HG02588 (cell line): Measurements from ENCODE around the gene SORCS2.

Experiments
- ATAC-seq: cut with Tn5 transposase; IDR thresholded peaks from one replicate; pipeline ENCODE4 v1.9.1; 2021; ENCODE audit warnings: mild to moderate bottlenecking, moderate library complexity; ENCODE audit not compliant: unreplicated experiment

SORCS2 gene

DNA sequence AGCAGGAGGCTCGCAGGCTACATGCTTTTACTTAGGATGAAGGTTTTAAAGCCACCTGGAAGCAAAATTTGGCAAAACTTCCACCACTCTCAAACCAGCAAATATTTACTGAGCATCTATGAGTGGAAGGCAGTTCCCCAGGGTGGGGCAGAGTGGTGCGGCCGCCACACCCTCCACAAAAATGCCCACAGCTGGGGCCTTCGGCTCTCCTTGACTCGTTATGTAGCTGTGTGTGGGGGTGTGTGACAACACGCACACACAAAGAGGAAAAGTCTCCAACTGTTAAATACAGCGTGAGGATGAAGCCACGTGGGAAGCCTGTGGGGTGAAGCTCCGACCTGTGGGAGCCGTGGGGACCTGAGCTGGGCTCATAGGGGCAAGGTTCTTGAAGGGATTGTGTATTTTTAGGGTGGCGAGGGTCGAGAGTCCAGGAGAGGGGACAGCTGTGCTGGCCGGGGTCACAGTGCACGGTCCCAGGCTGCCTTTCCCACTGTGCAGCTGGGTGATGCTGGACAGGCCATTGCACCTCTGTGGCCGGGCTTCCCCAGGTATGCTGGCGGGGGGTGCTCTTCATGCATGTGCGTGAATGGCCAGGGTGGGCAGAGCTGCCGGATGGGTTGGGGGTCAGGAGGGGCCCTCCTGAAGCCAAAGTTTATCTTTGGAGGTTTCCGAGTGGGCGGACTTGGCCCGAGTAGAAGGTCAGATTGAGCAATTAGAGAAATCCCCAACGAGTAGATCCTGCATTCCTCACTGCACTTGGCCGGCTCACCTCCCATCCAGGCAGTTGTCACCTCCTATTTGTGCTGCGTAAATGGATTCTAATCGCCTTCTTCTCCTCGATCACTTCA is 25.4 kb downstream of the SORCS2 start:
- ATAC-seq = no peak

DNA sequence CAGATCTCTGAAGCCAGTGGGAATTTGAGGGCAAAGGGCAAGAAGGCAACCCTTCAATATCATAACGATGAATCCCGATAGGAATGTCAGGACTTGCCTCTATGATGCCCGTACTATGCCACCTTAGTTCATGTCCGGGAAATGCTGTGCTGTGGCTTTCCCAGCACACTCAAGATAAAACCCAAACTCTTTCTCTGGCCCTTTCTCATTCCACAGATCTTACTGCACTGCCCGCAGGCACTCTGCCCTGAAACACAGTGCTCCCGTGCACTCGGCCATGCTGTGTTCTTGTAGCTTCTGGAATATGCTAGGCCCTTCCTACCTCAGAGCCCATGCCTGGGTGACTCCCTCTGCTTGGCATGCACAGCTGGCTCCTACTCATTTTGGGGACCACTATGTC is 26.3 kb downstream of the SORCS2 start:
- ATAC-seq = no peak

DNA sequence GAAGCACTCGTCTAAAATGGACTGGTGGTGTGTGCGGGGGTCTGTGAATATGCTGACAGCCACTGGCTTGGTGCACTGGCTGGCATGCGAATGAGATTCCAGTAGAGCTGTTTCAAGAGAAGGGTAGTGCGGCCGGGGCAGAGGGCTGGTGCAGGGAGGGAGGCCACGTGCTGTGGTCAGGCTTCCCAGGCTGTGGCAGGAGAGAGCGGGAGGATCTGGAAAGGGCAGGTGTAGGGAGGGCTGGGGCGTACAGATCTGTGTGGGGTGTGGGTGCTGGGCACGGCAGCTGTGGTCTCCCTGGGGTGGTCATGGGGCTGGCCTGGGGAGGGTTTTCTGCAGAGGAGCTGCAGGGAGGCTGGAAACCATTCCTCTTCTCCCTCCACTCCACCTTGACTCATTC is 30.2 kb downstream of the SORCS2 start:
- ATAC-seq = no peak

DNA sequence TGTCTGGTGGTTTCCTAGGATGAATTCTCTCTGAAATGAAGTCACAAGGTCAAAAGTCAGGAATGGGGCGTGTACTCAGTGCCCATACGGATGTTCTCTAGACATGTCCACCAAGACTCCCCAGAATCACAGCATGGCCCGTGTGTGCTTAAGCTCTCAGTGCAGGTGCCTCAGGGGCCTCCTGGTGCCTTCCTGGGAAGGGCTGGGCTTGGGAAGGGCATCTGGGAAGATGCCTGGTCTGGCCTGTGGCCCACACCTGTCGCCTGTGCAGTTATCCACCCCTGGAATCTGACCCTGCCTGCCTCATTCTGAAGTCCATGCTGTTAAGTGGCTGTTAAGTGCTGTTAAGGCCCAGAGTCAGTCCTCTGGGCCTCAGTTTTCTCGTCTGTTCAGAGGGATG is 31.2 kb downstream of the SORCS2 start:
- ATAC-seq = no peak

DNA sequence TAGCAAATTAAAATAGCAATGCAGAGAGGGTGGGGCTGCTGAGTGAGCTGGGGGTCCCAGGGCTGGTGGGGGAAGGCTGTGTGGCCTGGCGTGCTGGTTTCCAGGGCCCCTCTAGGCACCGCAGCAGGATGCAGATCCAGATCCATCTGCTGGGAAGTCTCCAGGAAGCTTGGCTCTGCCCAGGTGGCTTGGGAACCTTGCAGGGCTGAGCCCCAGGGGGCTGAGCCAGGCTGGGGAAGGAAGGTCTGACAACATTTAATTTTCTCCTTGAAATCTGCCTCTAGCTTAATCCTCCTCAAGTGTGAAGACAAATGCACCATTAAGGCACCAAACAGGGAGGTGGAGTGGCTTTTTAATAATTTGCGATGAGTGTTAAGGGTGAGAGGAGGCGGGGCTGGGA is 31.7 kb downstream of the SORCS2 start:
- ATAC-seq = no peak

DNA sequence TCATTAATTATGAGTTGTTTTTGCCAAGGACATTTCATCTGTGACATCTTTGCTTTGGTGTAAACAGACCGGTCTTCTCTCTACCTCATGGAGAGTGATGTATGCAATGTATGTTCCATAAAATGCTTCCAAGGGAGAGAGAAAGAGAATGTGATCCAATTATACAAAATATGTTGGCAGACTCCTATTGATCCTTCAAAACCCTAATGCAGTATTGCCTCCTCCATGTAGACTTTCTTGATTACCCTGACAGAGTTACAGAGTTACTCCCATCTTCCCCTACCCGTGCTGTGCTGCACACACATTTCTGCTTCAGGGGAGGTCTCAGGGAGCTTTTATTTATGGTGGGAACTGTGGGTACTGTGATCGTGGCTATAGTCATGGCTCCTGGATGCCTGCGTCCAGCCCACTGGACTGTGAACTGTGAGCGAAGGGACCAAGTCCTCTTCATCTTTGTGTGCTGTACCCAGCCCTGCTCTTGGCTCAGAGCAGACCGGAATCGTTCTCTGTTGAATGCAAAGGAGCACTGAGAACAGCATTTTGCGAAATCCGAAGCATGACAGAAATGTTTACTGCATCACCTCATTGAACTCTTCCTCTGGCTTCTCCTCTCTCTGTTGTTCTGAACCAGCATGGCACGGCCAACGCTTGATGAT is 32.7 kb downstream of the SORCS2 start:
- ATAC-seq = no peak

DNA sequence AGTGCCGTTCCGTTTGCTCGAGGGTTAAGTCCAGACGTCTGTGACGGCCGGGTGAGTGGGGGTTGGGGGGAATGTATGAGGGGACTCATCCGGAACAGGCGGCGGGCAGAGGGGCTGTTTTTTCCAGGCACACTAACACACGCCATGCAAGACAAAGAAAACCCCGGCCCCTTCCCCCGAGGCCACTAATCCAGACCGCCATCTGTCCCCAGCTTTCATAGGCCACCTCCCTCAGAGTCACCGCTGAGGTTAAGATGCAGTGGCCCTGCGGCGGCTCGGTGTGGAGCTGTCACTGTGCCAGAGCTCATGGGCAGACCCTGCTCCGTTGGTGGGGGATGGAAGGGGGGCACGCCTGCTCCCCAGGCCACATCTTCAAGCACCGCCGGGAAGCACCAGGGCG is 34.1 kb downstream of the SORCS2 start:
- no peak for ATAC-seq

DNA sequence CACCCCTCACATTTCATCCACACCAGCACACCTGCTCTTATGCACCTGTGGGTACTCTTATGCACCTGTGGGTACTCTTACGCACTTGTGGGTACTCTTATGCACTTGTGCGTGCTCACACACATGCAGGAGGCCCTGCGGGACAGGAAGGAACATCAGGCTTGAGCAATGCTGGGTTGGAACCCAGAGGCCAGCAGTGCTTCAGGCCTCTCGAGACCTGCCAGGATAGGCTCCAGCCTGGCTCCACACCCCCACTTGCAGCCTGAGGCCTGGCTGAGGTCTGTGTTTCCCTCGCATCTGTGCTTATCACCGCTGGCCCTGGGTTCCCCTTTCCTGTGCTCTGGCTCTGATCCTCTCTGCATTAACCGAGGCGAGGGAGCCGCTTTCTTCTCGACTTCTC is 34.7 kb downstream of the SORCS2 start:
- ATAC-seq = no peak

DNA sequence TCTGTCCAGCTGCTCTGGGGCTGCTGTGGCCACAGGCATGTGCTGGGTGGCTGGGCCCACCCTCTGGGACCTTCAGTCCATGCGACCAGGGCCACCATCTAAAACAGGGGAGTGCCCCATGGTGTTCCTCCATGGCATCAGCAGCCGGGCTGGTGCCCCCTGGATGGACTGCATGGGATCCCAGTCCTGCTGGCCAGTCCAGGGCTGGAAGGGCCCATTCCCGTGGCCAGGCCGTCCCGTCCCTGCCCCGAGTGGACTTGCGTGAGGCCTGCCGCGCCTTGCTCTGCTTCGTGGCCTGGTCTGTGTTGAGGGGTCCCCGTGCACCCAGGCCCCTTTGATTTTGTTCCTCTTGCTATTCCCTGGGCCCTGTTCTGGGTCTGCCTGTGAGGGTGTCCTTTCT is 36.4 kb downstream of the SORCS2 start:
- no peak for ATAC-seq

DNA sequence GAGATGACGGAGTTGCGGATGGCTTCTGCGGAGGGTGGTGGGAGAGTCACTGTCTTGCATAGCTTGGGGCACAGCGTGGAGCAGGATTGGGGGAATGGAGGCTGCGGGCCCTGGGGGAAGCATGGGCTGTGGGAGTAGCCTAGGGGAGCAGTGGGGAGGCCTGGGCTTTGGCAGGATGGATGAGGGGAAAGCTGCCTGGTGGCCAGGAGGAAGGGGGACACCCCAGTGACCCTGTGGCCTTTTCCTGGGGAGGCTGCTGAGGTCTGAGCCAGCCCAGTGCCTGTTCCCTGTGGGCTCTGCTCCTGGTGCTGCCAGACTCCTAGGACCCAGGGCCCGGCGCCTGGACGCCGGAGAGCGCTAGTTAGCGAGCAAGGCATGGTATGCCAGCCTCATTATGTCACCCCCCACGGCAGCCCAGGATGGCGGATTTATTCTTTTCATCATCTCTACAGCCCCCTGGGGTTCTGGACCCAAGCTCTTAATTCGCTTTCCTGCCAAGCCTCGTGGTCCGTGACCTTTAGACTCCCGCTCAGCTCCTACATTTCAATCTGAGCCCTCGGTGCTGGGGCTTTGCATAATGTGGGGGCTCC is 39.8 kb downstream of the SORCS2 start:
- no peak for ATAC-seq

DNA sequence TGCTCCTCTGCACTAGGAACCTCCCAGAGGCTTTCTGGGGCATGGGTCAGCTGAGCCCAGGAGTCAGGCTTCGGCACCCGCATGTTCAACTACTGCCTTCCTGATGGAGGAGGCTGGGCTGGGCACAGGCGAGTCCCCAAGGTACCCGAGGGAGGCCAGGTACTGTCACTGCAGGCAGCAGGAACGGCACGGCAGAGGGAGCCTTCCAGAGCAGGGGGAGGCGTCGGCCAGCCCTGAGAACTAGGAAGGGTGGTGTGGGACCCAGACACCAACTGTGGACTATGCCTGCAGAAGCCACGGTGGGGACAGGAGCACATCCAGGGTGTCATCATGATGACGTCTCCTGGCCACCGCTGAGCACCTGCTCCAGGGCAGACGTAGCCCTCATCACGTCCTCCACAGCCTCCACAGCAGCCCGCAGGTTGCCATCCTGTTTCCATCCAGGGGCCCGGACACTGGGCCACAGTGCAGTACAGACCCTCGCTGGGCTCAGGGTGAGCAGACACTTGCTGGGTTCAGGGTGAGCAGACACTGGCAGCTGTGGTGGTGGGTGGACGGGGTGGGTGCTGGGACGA is 40.8 kb downstream of the SORCS2 start:
- no peak for ATAC-seq

DNA sequence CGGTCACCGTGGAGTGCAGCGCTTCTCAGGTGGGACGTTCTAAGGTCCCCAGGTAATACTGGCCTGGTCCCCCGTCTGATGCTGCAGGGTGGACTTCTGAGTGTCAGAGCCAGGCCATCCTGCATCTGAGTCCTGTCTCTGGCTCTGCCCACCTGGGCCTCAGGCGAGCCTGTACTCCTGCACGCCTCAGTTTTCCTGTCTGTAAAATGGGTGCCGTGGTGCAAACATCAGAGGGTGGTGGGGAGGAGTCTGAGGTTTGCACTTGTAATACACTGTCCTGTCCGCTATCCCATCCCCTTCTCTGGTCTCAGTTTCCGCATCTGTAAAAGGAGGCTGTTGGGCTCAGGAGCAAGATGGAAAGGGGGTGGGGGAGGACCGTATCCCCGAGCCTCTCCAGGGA is 41.3 kb downstream of the SORCS2 start:
- ATAC-seq = no peak

DNA sequence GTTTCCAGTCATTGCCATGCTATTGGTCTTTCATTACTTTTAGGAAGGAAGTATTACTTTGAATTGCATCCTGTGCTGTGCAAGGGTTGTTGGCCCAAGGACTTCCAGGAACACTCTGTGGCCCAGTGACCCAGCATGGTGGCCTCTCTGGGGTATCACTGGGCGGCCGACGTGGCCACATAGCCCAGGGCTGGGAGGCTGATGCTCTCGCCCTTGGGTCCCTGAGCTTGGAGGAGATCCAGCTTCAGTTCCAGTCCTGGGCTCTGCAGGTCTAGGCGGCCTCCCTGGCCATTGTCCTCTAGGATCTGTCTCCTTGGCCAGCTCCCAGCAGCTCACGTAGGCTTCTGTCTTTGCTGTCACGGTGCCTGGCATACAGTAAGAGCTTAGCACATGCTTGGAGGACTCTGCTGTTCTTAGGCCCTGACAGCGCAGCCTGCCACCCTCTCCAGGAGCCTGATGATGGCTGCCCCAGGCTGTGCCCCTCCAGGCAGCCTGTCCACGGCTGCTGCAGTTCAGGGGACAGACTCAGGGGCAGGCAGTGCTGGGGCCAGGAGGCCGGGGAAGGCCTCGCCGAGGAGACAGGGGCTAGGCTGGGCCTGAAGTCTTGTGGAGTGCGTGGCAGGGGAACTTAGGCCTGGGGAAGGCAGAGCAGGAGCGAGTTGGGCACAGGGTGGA is 42.2 kb downstream of the SORCS2 start:
- ATAC-seq = no peak

DNA sequence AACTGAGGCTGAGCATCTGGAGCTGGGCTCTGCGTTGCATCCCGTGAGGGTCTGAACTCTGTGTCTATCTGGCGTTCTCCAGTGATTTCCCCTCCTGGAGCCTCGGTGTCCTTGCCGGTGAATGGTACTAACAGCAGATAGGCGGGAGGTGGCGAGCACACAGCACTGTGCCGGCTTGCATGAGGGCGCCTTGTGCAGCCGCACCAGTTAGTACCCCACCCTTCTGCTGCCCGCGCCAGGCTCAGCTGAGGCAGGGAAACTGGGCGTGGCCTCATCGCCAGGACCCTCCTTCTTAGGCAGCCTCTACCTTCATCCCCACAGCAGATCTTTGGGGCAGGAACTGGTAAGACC is 42.7 kb downstream of the SORCS2 start:
- no peak for ATAC-seq

DNA sequence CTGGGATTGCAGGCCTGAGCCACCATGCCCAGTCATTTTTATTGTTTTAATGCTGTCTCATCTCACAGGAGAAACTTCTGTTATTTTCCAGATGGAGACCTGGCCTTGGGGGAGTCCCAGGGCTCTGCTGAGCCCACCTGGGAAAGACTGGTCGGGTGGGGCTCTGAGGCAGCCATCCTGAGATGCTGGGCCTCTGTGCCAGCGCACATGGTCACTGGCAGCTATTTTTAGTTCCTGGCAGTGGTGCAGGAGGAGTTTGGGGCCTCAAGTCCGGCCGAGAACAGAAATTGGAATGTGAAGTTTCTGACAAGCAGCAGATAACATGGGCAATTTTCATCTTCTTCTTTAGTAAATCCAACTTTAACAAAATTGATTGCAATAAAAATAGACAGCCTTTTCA is 44.5 kb downstream of the SORCS2 start:
- ATAC-seq = no peak

DNA sequence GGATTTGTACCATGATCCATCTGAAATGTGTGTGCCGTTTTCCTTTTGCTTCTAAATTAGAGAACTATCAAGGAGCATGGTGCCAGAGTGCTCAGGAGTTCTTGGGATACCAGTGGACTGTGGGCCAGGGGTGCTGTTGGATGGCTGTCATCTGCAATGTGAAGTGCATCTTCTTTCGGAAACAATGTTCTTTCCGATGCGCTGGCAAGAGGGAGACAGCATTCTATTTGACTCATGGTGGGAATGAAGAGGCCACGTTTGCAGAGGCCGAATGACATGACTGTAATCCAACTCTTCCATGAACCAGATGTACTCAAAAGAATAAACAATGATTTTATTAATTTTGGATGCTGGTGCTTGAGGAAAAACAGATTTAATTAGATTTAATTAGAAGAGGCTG is 45.5 kb downstream of the SORCS2 start:
- ATAC-seq = no peak

DNA sequence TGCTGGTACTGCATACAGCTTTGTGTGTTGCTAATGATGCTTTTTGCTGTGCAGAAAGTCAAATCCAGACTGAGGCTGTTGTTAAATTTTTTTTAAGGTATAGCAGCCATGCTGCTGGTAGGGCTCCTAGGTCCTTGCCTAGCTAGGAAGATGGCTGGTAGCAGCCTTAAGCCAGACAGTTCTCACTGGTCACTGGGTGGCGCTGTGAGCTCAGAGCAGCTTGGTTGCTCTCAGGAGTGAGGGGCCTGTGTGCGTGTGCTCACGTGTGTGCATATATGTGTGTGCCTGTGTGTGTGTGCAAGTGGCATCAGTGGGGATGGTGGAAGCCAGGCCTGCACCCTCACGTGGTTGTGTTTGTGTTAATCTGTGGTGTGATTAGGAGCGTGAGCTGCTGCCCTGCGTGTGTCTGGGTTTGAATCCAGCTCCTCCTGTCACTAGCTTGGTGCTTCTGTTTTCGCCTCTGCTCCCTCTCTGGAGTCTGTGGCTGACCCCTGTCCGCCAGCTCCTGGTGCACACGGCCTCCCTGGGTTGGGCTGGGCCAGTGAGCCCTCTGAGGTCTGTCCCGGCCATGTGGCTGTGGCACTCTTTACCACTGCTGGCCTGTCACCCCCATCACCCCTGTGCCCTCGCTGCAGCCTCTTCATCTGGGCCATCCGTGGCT is 46.1 kb downstream of the SORCS2 start:
- ATAC-seq = no peak

DNA sequence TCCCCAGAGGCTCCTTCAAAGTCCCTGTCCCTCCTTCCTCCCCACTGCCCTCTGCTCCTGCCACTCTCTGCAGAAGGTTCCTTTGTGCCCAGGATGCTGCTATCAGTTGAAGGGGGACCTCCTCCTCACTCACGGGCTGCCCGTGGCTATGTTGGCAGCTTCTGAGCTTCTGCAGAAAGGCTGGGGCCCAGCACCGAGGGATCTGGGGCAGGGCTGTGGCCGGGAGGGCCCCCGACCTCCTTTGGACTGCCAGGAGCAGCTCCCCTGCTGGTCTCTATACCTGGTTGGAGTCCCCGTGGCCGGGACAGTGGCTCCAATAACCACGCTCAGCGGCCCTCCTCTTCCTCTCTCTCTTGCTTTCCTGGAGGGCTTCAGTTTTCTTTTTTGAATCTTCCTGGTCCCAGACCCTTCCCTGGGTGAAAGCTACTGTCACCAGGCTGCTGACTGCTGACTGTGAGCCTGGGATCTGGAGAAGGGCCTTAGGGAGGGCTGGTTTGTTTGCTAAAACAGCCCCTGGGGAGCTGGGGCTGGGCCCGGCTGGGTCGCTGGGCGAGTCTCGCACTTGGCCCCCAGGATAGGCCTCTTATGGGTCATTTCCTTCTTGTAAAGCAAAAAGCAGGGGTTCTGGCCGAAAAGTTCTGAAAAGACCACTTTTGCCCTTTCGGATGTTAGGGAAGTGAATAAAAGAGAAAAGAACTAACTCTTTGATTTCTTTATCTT is 46.9 kb downstream of the SORCS2 start:
- ATAC-seq = no peak

DNA sequence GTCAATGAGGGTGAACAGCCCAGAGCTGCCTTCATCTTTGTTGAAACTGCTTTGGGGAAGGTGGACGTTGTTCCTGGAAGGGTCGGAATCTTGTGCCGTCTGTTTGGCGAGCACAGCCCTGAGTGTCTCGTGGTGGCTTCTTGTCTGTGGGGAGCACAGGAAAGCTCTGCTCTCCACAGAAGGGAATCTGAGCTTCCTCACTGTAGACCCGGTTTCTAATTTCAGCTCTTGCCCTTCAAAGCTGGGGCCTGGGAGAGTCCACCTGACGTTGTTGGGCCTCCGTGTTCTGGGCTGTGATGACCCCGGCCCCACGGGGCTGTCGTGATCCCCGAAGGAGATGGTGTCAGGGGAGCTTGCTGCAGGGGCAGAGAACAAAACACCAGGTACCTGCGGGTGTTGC is 47.5 kb downstream of the SORCS2 start:
- no peak for ATAC-seq

DNA sequence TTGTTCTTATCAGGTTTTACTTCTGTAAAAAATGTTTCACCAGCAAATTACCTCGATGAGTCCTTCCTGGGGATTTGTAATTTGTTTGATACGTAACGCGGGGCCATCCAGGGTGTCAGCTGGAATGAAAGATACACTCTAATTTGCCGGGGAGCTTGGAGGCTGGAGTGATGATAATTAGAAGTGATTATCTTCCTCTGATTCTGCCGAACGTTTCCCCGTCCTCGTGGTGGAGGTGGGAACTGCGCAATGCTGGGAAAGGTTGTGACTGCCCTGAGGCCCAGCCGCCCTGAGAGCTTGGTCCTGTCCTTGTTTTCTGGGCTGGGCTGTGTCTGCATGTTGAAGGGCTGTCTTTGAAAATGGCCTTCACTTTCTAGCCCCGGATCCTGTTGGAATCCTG is 48.0 kb downstream of the SORCS2 start:
- no peak for ATAC-seq
